DMS 273 (cell line): ENCODE results near the gene LRRC57.

Source experiments
- DNase-seq: peaks from one replicate; lab custom pipeline; 2025; ENCODE audit not compliant: unreplicated experiment; lab: John Stamatoyannopoulos, UW

Gene LRRC57

DNA sequence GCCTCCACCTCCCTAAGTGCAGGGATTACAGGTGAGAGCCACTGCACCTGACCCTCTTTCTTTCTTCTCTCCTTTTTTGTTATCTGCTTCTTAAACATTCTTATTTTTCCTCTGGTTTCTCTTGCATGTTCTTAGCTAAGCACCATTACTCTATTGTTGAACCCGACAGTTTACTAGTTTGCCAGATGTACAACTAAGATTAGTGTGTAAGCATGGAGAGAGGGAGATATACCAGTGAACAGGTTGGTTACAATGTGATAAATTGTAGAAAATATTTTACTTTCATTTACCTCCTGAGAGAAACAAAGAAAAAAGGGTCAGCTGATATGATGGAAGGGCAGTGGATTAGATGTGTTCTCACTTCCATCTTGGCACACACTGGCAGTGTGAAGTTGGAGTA lies 5.0 kb upstream of the LRRC57 start:
- no peak for DNase-seq

- DNase-seq = no peak
Measured at GRCh38 chr15:42549741-42550392, 1.3 kb upstream of the LRRC57 start.

GRCh38 chr15:42549032-42549491 lies 469 bp upstream of the LRRC57 start:
- peak; percentile 64 for DNase-seq

- peak; percentile 54 for DNase-seq
Measured at GRCh38 chr15:42547918-42548248, 710 bp downstream of the LRRC57 start.

DNA sequence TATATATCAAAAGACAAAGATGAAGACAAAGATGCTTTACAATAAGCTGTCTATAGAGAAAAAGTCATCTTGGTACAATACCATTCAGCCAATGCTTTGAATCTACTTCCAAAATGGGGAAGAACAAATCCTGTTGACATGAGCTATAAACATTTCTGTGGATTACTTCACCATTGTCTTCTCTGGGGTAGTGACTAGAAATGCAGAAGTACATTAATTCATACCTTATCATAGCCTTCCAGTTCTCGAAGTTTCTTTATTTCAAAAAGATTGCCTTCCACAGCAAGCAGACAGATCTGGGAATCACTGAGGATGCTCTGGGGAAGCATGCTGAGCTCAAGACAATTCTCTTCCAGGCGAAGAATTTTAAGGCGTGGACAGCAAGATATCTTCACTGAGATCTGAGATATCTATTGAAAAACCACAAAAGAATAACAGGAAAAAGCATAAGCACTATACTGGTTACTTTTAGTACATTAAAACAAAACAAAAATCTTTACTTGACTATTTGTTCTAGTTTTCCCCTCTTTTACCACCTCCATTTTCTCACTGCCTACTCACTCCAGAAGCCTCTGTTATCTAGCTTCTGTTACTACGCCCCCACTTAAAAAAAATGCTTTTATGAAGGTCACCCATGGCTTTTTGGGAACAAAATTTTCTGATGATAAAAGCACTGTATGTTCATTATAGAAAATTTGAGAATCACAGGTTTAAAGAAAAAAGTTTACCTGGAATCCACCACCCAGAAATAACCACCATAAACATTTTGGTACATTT lies 3.6 kb downstream of the LRRC57 start:
- no peak for DNase-seq

- DNase-seq = no peak
Measured at GRCh38 chr15:42533246-42533645, 15.3 kb downstream of the LRRC57 start.

DNA sequence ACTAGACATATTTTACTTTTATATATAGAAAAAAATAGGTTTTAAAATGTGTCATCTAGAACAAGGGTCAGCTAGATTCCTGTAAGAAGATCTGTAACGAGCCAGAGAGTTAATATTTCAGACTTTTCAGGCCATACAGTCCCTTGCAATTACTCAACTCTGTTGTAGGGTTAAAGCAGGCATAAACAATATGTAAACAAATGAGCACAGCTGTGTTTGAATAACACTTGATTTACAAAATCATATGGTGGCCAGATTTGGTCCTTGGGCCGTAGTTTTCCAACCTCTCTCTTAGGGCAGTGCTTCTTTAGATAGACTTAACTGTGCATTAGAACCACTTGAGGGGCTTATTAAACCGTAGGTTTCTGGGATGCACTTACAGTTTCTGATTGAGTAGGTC lies 19.6 kb downstream of the LRRC57 start:
- no peak for DNase-seq

- no peak for DNase-seq
Measured at GRCh38 chr15:42523331-42523730, 25.3 kb downstream of the LRRC57 start.

DNA sequence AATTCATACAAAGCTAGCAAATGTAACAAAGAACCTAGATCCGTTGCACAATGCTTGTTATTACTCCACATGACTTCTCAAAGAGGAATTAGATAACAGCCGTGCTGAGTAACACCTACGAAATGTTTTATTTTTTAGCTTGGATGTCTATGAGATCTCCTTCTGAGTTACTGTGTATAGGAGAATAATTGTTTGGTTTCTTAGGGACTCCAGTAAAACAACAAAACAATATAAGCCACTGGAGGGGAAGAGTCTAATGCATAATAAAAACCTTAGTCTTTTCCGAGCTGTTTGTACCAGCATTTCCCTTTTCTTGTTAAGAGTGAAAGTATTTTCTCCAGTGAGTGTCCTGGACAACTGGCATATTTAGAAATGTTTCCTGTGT lies 37.6 kb downstream of the LRRC57 start:
- no peak for DNase-seq

GRCh38 chr15:42510258-42511006 lies 38.2 kb downstream of the LRRC57 start:
- DNase-seq = no peak

DNA sequence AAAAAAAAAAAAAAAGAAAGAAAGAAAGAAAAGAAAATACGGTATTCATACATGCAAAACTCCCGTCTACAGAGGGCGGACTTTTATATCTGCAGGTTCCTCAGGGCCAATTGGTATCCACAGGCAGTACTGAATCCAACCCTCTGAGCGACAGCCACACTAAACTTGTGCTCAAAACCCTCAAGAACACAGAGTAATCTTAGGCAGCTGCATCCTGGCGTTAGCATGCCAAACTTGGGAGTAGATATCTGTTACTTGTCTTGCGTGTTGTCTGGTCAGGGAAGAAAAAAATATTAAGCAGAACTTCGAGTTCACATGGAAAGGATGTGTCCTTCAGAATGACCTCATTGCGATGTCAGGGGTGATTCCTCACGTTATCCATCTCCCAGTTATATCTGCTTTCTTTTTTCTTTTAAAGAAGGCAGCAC lies 40.3 kb downstream of the LRRC57 start:
- DNase-seq = no peak

DNA sequence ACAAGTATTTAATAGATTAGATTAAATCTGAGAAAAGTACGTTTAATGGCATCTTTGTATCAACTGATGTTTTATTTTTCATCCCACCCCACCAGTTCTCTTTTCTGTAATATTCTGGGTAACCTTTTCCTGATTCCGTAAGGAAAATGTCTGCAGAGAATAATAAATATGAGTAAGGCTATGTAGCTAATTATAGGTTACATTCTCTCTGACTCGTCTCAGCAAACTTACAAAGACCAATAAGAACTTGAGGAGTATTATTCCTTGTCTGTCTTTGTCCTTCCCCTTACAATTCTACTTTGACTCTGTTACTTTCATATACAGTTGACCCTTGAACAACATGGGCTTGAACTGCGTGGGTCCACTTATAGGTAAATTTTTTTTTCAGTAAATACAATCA lies 41.1 kb downstream of the LRRC57 start:
- DNase-seq = no peak

GRCh38 chr15:42504631-42505030 lies 44.0 kb downstream of the LRRC57 start:
- DNase-seq = no peak

- no peak for DNase-seq
Measured at GRCh38 chr15:42503825-42504224, 44.8 kb downstream of the LRRC57 start.

GRCh38 chr15:42502477-42502876 lies 46.1 kb downstream of the LRRC57 start:
- DNase-seq = no peak

DNA sequence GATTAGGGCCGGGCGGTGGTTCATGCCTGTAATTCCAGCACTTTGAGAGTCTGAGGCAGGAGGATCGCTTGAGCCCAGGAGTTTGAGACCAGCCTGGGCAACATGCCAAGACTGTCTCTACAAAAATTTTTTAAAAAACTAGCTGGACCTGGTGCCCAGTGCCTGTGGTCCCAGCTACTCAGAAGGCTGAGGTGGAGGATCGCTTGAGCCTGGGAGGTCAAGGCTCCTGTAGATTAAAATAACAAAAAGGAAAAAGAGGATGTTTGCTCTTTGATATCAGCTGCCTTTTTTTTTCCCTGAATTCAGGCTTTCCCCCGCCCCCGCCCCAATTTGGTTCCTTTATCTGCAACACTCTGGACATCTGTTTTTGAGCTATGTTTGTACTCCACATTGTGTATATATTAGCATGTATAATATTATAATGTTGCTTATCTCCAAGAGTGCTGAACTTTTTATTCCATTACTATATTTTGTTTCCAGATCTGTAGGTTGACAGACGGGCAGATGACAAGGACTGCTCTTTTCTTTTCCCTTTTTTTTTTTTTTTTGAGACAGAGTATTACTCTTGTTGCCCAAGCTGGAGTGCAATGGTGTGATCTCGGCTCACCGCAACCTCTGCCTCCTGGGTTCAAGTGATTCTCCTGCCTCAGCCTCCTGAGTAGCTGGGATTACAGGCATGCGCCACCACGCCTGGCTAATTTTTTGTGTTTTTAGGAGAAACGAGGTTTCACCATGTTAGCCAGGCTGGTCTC lies 48.6 kb downstream of the LRRC57 start:
- peak; percentile 42 for DNase-seq

- DNase-seq = no peak
Measured at GRCh38 chr15:42498212-42499068, 50.2 kb downstream of the LRRC57 start.

DNA sequence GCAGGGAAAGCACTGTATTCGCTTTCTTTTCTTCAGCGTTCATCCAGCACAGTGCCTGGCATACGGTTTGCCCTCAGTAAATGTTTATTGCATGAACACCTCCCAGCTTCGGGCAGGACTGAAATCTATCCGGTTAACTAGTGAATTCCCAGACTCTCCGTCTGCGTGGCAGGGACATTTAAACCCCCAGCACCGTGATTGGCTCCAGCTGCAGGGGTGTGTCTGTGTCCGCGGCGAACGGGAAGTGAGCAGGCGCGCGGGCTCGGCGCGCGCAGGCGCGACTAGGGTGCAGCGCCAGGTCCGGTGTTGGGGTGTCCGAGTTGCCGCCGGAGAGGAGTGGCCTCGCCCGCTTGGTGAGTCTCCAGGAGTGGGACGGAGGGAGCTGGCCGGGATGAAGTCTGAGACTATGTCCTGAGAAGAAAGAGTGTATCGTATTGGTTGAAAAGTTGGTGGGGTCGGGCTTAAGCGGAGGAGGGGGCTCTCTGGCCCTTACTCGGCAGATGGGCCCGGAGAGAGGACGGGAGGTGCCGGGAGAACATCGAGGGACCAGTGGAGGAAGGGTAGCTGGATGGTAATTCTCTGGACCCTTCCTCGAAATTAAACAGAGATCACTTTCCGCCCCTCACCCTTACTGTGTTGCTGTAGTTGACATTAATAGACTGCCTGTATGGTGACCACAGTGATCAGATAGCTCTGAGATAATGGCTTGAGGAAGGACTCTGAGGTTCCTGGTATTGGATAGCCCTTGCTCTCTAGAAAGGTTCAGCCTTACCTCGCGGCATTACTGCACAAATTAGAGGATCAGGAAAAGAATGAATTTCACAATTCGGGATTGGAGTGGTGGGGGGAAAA lies 53.0 kb downstream of the LRRC57 start, which contains the start of gene SNAP23:
SNAP23 (plus strand) TSS at position 274 of the 852 bp plus-strand sequence. CDS start 16,213 bp downstream, outside the sequence.
- peak; percentile 94 for DNase-seq

DNA sequence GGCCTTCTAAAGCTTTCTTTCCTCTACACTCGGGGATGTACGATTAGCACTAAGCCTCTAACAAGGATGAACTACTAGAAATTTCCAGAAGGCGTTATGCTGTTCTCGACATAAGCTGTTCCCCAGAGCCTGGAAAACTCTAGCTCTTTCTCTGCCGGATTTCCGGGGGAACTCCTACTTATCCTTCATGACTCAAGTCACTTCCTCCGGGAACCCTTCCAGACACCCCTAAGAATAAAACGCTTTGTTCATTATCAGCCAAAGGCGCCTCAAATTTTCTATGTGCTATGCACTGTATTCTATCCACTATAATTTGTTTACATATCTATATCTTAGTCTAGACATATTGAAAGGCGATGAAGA lies 53.6 kb downstream of the LRRC57 start:
- DNase-seq = peak; percentile 42
